GM12892 (cell line): Measurements from ENCODE around the gene HOXB13.

Source experiments
- POLR2A ChIP-seq: IDR thresholded peaks from 2 replicates; pipeline ENCODE4 v1.6.1; 2011; ENCODE audit warnings: low read depth, low read length, control low read depth
- POLR2AphosphoS5 ChIP-seq: IDR thresholded peaks from 2 replicates; pipeline ENCODE4 v1.6.1; 2011; ENCODE audit warnings: low read depth, low read length, control low read depth
- TAF1 ChIP-seq: IDR thresholded peaks from 2 replicates; pipeline ENCODE4 v1.6.1; 2011; ENCODE audit warnings: low read depth, mild to moderate bottlenecking, control low read depth, low read length, borderline replicate concordance

GRCh38 chr17:48720266-48721008 lies 8.1 kb downstream of the HOXB13 start:
- TF ChIP-seq POLR2A = no peak
- TF ChIP-seq POLR2AphosphoS5 = no peak
- TF ChIP-seq TAF1 = no peak
